GM18517 (cell line): Measurements from ENCODE around the gene MYPOP.
"Not testable (repeated sequence)": the region's sequence is repeated elsewhere in the genome, so short reads cannot be mapped to it uniquely, and the experiment has no call there.

Source experiments
- ATAC-seq: cut with Tn5 transposase; IDR thresholded peaks from one replicate; pipeline ENCODE4 v1.9.1; 2021; ENCODE audit warnings: mild to moderate bottlenecking, moderate library complexity; ENCODE audit not compliant: unreplicated experiment

Gene MYPOP

DNA sequence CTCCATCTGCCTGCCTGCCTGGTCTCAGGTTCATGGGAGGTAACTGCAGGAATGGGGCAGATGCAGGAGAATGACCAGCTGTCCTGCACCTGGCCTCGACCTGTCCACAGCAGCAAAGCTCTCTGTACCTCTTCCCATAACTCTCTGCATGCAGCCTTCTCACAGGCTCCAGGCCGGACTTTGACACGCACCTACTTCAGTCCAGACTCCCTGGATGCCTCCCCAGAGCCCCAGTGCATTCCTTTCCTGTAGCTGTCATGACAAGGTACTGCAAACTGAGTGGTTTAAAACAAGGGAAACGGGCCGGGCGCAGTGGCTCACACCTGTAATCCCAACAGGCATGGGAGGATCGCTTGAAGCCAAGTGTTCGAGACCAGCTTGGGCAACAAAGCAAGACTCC is 8.9 kb upstream of the MYPOP start:
- no peak for ATAC-seq

DNA sequence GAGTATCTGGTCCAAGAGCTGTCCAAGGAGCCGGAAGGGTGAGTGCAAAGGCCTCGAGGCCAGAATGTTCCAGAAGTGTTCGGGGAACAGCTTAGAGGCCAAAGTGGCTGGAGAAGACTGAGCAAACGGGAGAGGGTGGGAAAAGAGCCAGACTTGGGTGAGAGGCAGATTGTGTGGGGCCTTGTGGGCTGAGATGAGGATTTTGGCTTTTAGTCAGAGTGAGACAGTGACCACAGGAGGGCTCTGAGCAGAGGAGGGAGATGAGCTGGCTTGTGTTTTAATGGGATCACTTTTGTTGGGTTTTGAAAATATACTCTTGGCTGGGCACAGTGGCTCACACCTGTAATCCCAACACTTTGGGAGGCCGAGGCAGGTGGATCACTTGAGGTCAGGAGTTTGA is 6.5 kb upstream of the MYPOP start:
- ATAC-seq, result no peak

DNA sequence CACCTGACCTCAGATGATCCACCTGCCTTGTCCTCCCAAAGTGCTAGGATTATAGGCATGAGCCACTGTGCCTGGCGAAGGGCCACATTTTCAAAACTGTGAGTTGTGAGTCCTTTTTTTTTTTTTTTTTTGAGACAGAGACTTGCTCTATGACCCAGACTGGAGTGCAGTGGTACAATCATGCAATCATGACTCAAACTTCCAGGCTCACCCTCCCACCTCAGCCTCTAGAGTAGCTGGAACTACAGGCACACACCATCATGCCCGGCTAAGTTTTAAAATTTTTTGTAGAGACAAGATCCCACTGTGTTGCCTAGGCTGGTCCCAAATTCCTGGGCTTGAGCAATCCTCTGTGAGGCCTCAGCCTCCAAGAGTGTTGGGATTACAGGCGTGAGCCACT is 3.8 kb upstream of the MYPOP start:
- ATAC-seq, result no peak

- ATAC-seq, result no peak
Measured at GRCh38 chr19:45905011-45905410, 2.6 kb upstream of the MYPOP start.

DNA sequence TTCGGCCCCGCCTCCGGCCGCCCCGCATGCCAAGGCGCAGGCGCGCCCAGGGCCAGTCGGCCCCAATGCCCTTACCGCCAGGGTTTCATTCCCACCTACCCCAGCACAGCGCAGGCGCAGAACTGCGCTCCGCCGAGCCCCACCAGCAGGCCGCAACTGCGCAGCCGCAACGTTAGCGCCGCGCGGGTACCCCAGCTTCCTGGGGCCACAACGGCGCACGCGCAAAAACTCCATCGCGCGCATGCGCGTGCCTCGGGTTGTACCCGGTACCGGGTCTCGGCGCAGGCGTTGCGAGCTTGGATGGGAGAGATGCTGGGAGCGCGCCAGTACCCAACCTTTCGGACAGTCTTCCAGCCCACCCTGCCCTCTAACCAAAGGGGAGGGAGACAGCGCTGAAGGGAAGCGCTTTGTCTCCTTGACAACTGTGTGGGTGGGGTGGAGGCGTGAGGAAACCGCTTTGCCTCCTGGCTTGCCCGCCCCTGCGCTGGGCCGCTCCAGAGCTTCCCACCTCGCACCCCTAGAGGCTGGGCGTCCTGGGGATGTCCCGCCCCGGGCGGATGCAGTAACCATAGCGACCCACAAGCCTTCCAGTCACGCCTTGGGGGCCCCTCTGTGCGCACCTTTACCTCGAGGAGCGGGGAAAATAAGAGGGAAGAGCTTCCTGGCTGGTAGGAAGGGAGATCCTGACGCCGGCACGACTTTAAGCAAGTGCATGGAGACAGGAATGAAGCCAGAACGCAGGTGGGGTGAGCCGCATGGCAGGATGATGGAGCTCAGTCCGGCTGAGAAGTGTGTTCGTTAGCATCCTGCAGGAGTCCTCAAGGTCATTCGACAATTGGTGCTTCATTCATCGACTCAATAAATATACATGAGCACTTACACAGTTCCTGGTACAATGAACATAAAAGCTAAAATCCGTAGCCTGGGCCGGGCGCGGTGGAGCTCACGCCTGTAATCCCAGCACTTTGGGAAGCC is 525 bp upstream of the MYPOP start:
- ATAC-seq, result peak; percentile 89

- no peak for ATAC-seq
Measured at GRCh38 chr19:45901432-45901911, 941 bp downstream of the MYPOP start.

DNA sequence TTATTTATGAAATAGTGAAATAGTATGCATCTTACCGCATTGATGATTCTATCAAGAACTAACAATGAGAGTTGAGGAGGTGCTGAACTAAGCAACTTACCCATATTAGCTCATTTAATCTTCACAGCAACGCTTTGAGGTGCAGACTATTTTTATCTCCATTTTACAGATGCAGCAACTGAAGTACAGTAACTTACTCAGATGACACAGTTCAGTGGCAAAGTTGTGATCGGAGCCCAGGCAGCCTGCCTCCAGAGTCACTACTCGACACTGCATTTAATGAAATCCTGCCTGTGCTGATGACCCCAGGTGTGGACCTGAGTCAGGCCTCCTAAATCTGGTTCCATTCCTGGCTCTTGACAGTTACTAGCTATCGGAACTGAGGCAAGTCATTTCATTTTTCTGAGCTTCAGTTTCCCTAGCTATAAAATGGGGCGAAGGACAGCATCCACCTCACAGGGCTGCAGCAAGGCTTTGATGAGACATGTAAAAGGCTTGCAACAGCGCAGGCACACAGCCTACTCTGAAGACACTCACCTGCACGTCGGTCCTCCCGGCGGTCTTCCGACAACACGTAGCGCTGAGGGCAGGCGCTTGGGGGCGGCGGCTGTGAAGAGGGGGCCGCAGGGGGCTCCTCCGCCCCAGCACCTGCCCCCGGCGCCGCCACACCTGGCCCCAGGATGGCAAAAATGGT is 1.5 kb downstream of the MYPOP start:
- ATAC-seq, result no peak

GRCh38 chr19:45899919-45900589 is 2.4 kb downstream of the MYPOP start:
- no peak for ATAC-seq

DNA sequence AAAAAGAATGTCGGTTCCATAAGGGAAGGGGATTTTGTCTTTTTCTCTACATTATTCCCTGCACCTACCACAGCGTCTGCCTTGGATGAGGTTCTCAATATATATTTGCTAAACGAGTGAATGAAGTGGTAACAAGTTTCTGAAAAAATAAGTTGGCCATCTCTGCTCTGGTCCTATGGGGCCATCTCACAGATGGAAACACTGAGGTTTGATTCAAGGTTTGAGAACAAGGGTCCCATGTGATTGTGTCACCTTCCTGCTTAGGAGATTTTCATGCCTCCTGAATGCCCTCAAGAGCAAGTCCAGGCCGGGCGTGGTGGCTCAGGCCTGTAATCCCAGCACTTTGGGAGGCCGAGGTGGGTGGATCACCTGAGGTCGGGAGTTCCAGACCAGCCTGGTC is 3.2 kb downstream of the MYPOP start:
- no peak for ATAC-seq

GRCh38 chr19:45897261-45897812 is 5.1 kb downstream of the MYPOP start:
- no peak for ATAC-seq

GRCh38 chr19:45895983-45896599 is 6.3 kb downstream of the MYPOP start:
- not testable (repeated sequence) for ATAC-seq

GRCh38 chr19:45895519-45895972 is 6.9 kb downstream of the MYPOP start:
- ATAC-seq, result no peak

- no peak for ATAC-seq
Measured at GRCh38 chr19:45890877-45891276, 11.5 kb downstream of the MYPOP start.

DNA sequence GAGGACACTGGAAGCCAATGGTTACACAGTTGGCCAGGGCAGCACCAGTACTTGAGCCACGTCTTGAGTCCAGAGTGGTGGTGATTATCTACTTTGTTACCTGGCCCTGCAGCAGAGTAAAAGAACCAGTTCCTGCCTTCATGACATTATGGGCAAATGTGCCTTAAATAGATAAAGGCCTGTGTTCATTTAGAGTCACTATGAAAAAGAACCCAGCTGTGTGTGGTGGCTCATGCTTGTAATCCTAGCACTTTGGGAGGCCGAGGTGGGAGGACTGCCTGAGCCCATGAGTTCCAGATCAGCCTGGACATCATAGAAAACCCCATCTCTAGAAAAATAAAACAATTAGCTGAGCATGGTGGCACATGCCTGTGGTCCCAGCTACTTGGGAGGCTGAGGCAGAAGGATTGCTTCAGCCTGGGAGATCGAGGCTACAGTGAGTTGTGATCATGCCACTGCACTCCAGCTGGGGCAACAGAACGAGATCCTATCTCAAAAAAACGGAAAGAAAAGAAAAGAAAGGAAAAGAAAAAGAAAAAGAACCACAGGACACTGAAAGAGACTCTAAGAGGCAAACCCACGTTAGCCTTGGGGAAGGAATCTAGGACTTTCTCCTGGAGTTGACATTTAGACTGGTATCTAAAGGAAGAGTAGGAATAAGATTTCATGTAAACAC is 13.1 kb downstream of the MYPOP start:
- ATAC-seq, result no peak

- no peak for ATAC-seq
Measured at GRCh38 chr19:45887200-45887710, 15.2 kb downstream of the MYPOP start.

GRCh38 chr19:45886427-45887199 is 15.8 kb downstream of the MYPOP start:
- peak; percentile 39 for ATAC-seq

GRCh38 chr19:45885556-45886426 is 16.6 kb downstream of the MYPOP start, which contains the start of gene IRF2BP1:
IRF2BP1 (minus strand) TSS chr19:45886141; CDS start chr19:45885774, 367 bp downstream.
- peak; percentile 35 for ATAC-seq
